ENCODE measurements around the gene HNRNPR.
"Not testable (repeated sequence)": the region's sequence is repeated elsewhere in the genome, so short reads cannot be mapped to it uniquely, and the experiment has no call there.

The HNRNPR gene

DNA sequence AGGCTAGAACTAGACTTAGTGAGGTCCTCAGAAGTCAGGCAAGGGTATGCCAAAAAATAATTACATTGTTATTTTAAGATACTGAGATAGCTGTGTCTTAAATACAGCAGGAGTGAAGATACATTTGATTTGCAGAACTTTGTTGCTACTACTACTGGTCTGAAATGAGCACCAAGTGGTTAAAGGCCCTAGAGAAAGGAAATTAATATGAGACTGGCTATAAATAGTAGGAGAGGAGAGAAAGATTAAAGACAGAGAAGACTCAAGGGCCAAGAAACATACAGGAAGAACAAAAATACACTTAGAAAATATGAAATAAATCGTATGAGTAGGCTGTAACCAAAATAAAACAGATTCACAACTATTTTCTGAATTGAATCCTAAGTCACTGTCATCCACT lies 21.3 kb downstream of the HNRNPR start:
- DNase-seq (ENCODE audit: low read depth): no peak

DNA sequence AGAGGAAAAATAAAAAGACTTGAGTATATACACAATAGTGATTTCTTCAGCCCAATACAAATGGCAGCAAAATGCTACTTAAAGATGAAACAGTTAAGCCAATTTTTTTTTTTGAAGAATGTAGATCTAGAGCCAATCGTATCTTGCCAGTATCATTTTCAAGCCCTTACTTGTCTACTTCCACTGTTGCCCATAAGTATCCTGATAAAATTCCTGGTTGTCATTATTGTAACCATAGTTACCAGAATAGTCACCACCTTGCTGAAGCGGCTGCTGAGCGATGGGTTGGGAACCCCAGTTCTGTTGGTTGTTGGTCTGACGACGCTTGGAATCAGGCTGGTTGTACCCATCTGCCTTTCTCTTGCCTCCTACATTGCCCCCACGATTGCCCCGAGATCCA lies 33.8 kb downstream of the HNRNPR start:
- not testable (repeated sequence) for DNase-seq (ENCODE audit: low read depth)

DNA sequence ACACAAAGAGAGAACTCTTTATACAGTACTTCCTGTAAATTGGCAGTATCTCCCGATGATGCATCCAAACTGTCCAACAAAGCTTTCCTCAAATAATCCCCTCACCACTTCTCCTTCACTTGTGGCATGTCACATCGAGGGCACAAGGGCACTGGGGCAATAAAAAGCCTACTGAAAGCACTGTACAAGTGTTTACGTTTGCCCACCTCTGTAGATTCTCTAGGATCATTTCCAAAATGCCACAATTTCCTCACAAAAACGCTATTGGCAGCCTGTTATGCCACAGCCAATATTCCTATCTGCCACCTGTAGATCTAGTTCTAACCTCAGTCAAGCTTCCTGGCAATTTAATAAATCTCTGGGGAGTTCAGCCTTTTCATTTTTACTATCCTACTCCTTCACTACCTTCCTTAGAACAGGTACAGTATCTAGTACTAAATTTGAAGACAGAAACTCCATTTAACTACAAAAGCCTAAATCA lies 39.9 kb downstream of the HNRNPR start:
- no peak for DNase-seq (ENCODE audit: low read depth)

DNA sequence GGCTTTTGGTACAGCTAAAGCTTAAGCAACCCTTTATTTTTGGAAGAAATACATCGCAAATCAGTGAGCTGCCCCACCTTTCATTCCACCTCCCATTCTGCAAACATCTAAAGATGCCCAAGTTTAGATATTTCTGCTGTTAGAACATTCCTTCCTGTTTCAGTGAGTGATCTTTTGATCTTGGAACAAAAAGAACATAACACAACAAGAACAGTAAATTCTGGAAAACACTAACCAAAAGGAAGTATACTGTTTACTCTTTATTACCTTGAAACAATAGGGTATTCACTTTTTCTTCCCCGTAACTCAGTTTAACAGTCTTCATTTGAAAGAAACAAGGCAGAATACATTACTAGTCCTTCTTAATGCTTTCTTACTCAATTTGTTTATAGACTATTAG lies 40.6 kb downstream of the HNRNPR start:
- DNase-seq (ENCODE audit: low read depth): no peak

DNA sequence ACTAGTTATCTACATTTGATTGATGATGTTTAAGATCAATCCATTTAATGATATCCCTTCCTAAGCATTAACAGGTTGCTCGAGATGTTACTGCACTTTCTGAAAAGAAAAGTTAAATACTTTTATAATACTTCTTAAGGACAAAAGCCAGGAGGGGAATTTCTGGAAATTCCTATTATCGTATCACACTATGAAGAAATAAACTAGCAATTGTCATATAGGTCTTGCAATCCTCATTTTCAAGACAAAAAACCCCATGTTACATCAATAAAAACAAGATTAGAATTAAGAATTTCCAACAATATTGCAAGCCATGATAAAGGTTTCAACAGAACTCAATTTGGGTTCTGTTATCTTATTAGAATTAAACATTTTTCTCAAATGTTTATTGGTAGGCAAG lies 47.2 kb downstream of the HNRNPR start:
- DNase-seq (ENCODE audit: low read depth): no peak

DNA sequence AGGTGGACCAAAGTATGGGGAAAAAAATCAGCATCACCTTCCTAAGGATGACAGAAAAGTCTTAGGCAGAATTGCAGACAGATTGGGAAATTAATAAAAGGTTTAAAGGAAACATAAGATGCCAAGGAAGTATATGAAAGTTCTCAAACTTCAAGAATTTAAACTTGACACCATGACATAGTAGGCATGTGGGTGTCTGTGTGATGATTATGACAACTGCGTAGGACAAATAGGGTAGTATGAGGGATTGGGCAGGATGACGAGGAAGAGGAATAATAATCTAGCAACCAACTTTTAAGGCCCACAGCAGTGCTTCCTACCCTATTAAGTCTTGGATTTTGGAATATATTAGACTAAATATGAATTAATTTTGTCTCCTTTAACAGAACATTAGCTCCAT lies 52.4 kb downstream of the HNRNPR start:
- no peak for DNase-seq (ENCODE audit: low read depth)

DNA sequence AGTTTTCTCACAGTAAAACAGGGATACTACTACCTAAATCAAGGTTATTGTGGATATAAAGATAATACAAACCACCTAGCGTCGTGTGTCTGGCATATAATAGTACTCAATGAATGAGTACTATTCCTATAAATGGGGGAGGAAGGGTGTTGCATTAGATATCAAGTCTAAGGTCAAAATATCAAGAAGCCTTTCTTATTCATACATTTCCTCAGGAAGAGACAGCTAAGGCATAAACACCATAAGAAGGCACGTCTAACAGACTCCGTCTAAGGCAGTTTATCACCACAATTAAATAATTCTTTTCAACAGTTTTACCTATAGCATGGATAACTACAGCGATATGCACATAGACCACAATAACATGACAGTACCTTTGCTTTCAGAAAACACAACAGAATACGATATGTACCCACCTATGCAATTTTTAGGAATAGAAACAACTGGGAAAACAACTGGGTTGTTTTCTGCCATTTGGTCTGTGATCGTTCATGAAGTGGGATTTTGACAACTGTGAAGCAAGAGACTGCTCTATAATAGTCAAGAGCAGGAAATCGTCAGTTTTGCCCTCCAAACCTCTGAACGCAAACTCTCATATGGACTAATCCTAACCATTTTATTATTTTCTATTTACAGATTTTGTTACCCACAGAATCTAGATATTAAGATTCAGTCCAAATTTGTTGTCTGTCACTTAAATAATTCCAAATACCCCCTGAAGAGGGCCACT lies 53.1 kb downstream of the HNRNPR start:
- no peak for DNase-seq (ENCODE audit: low read depth)

DNA sequence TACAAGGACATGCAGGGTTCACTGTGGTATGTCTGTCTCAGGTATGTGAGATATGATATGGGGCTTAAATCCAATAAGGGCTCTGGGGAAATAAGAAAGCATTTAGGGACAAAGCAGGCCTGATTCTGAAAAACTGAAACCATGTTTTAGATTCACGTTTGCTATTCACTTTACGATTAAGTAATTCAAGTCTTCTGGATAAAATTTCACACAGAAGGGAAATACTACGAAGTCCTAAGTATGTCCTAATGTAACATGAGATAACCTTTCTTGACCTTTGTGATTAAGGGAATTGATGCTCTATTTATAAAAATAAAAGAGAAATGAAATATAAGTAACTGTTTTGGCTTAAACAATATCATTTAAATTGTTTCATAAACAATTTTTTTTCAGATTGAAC lies 55.4 kb downstream of the HNRNPR start:
- DNase-seq (ENCODE audit: low read depth): no peak

DNA sequence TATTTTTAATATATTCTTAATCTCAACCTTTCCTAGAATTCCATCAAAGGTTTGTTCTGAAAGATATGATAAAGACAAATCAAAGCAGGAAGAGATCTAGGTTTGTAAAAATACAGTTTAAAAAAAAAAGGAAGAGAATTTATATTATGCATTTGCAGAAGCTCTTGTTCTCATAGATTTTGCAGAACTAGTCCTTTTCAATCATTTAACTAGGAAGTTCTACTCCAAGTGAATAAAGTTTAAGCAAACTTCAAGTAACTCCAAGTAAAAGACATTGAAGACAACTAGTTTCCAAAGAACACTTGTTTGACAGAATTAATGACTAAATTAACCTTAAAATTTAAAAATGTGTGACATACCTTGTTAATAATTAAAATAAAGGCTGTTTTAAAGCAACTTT lies 55.9 kb downstream of the HNRNPR start:
- DNase-seq (ENCODE audit: low read depth): no peak

DNA sequence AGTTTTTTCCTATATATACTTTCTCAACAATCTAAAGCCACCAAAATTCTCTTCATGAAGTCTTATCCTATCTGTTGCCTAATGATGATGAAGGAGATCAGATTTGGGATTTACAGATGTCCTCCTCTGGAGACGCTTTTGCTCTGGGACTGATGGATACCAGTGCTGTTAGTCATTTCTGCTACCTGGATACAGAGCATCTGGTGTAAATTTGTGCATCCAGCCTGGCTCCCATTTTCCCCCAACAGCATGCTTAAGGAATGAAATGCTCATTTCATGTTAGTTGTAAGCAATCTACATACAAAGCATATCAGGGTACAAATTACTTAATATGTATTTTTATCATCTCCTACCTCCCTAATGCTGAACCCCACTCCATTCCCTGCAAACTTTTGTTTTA lies 57.7 kb downstream of the HNRNPR start:
- no peak for DNase-seq (ENCODE audit: low read depth)

DNA sequence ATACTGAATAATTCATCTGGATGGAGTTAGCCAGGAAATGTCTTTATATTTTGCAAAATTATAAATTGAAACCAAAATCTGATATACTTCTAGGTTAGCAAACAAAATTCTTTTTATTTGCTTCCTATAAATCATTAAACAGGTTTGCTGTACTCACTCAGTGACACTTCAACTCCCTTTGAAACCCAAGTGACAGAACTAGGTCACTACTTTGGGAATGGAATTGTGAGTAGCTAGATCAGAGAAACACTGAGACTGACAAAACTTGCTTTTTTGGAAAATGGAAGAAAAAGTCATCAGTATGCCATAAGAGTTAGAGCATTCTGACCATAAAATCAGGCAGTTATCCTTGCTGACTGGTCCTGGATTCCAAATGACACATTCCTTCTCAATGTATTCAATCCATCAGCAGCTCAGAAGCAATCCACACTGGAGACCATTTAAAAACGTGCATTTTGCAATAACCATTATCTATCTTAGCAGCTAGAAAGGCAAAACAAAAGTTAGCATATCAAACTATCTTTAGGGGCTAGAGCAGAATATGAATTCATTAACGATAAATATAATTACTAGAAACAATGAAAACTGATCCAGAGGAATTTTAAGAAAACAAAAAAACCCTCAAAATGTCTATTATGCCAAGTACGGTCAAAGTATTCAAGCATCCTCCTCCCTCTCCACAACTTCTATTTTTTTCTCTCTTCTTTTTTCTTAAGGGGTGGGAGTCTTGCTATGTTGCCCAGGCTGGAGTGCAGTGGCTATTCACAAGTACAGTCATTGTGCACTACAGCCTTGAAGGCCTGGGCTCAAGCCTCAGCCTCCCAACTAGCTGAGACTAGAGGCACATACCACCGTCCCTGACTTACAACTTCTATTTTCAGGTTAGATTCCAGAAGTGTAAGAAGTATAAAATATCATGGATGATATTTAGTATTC lies 60.1 kb downstream of the HNRNPR start:
- DNase-seq (ENCODE audit: low read depth): no peak

DNA sequence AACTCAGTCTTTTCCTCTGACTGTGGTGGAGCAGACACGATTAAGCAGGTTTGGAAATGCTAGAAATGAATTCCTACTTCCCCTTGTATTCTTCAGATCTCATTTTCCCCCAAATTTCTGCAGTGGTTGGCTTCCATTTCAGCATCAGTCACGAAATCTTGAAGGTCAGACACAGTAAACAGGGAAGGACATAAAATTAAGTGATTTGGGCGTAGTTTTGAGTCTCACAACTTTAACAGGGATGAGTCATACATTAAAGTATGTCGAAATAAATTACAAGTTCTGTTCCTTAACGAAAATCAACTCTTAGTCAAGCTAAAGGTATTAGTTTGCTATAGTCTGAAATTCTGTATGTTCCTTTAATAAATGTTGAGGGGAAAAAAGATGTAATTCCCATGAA lies 61.1 kb downstream of the HNRNPR start:
- no peak for DNase-seq (ENCODE audit: low read depth)

DNA sequence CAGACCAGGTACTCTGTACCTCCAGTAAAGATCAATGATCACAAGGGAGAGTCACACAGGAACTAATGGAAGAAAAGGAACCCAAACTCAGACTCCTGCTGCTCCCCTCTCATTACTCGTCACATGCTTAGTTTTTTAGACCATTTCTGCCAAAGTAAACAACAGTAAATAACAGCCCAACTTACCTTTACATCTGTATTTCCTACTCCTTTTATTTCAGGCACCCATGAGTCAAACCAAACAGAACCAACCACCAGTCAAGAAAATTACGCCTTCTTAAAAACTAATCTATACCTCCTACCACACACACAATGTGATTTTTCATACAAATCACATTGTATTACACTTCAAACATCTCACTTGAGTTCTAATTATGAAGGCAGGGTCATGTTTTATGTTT lies 65.4 kb downstream of the HNRNPR start:
- no peak for DNase-seq (ENCODE audit: low read depth)

DNA sequence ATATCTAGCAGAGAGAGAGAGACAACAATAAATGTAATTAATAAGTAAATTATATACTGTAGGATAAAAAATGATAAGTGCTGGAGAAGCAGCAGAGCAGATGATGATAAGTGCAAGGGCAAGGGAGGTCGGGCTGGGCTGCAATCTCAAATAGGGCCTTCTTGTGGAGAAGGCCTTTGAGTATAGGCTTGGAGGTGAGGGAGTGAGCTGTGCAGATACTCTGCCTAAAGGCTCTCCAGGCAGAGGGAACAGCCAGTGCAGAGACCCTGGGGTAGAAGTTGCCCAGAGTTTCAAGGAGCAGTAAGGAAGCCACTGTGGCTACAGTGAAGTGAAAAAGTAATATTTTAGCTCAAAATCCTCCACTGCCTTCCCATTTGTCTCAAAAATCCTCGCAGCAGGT lies 67.6 kb downstream of the HNRNPR start:
- DNase-seq (ENCODE audit: low read depth): no peak

DNA sequence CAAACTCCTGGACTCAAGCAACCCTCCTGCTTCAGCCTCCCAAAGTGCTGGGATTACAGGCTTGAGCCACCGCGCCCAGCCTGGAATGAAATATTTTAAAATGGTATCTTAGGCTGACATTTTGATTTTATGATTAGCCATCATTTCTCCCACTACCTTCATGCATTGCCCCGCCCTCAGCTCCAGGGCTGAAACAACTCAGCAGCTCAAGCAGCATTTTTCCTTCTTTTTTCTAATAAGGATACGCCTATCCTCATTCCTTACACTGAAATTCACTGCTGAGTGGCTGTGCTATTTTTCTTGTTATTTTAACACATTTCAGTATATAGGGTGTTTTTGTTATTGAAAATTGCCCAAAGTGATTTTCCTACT lies 70.0 kb downstream of the HNRNPR start:
- no peak for DNase-seq (ENCODE audit: low read depth)

DNA sequence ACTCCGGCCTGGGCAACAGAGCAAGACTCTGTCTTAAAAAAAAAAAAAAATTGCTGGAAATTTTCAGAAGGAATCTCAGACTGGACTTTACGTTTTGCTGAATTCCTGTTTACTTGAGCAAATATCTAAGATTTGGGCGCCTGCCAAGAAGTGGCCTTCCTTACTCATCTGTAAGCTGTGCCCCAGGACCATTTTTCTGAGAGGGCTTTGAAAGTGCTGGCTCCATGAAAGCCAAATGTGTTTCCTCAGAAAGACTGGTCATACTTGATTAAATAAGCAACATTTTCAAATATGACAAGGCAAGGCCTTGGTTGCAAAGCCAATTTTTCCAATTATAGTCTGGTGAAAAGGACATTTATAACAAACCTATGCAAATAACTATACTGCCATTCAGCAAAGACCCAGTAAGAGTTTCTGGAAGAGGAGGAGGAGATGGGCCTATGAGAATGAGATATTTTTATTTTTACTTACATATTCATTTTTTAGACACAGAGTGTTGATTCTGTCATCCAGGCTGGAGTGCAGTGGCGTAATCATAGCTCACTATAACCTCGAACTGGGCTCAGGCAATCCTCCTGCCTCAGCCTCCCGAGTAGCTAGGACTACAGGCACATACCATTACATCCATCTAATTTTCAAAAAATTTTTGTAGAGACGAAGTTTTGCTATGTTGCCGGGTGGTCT lies 70.5 kb downstream of the HNRNPR start:
- no peak for DNase-seq (ENCODE audit: low read depth)

DNA sequence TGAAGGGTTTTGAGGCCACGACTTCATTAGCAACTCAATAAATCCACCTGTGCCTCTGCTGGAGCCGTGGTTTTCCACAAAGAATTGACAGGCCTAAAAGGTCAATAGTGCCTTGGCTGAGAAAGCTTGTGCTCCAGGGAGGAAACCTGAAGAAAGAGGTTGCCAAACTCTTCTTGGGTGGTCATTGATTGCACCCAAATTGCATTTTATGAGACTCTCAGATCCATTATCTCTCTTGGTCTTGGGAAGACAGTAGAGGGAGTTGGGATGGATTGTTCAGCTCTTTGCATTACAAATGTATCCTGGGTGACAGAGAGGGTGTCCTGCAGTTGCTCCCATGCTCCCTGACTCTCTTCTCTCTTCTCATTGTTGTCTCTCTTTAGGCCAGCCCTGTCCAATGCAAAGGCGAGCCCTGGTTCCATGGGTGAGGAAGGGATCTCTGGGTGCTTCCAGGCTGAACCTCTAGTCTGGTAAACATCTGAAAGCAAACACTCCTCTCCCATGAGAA lies 80.7 kb downstream of the HNRNPR start:
- no peak for DNase-seq (ENCODE audit: low read depth)

DNA sequence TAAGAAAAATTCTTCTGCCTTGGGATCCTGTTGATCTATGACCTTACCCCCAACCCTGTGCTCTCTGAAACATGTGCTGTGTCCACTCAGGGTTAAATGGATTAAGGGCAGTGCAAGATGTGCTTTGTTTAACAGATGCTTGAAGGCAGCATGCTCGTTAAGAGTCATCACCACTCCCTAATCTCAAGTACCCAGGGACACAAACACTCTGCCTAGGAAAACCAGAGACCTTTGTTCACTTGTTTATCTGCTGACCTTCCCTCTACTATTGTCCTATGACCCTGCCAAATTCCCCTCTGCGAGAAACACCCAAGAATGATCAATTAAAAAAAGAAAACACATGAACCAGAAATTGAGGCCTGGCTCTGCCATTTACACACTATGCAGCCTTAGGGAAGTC lies 86.0 kb downstream of the HNRNPR start:
- not testable (repeated sequence) for DNase-seq (ENCODE audit: low read depth)

DNA sequence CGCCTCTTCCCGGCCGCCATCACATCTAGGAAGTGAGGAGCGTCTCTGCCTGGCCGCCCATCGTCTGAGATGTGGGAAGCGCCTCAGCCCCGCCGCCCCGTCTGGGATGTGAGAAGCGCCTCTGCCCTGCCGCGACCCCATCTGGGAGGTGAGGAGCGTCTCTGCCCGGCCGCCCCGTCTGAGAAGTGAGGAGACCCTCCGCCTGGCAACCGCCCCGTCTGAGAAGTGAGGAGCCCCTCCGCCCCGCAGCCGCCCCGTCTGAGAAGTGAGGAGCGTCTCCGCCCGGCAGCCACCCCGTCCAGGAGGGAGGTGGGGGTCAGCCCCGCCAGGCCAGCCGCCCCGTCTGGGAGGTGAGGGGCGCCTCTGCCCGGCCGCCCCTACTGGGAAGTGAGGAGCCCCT lies 86.7 kb downstream of the HNRNPR start:
- not testable (repeated sequence) for DNase-seq (ENCODE audit: low read depth)

All from stimulated activated CD8-positive, alpha-beta memory T cell treated with anti-CD3 and anti-CD28 coated beads, Interleukin-12 subunit alpha, Interleukin-12 subunit beta, amount 100 ng/mL, for 1 hour (primary cell).